Kidney (tissue), 14 donors: ENCODE measurements around the gene RIMS1. TPM values are rescaled to one million over a fixed set of nuclear protein-coding genes. Genes with fewer than 3 reads are reported as not detected.

Experiments used
- DNase-seq, 5 donors: peaks; one replicate each; pipeline ENCODE4 v3.0.0-alpha.2; 2013 to 2020
- FAIRE-seq: peaks from 2 replicates; lab custom pipeline; 2012; peaks lifted over from hg19 to GRCh38; lab: Jason Lieb, UNC
- H3K27ac ChIP-seq, 2 donors: one replicate each; pipeline ENCODE4 v1.7.0; 2013; ENCODE audit warnings: low read depth in 2 of 2, low read length in 2 of 2, inconsistent platforms in 1 of 2
- H3K27me3 ChIP-seq: one replicate; pipeline ENCODE4 v1.7.1; 2013; ENCODE audit warnings: low read length, inconsistent platforms; ENCODE audit not compliant: control insufficient read depth, insufficient read depth
- H3K36me3 ChIP-seq, 3 donors: one replicate each; pipeline versions ENCODE4 v1.7.0 to v1.7.1; 2013; ENCODE audit warnings: low read length in 3 of 3, control low read depth in 1 of 3, inconsistent platforms in 1 of 3; ENCODE audit not compliant: insufficient read depth in 3 of 3, control insufficient read depth in 2 of 3
- H3K4me1 ChIP-seq, 3 donors: one replicate each; pipeline versions ENCODE4 v1.7.0 to v1.7.1; 2013; ENCODE audit warnings: low read length in 3 of 3, inconsistent platforms in 1 of 3, low read depth in 1 of 3; ENCODE audit not compliant: control insufficient read depth in 2 of 3, insufficient read depth in 2 of 3
- H3K4me3 ChIP-seq, 3 donors: one replicate each; pipeline versions ENCODE4 v1.7.0 to v1.8.1; 2013; ENCODE audit warnings: low read length in 3 of 3, control low read depth in 1 of 3, inconsistent platforms in 1 of 3
- H3K9ac ChIP-seq, 3 donors: one replicate each; pipeline versions ENCODE4 v1.7.0 to v1.7.1; 2013; ENCODE audit warnings: low read length in 3 of 3, control low read depth in 1 of 3, inconsistent platforms in 1 of 3
- H3K9me3 ChIP-seq, 3 donors: one replicate each; pipeline versions ENCODE4 v1.7.0 to v1.7.1; 2013; ENCODE audit warnings: low read length in 3 of 3, control low read depth in 1 of 3, inconsistent platforms in 1 of 3; ENCODE audit not compliant: control insufficient read depth in 2 of 3, insufficient read depth in 1 of 3
- intact Hi-C: fragments of 100-400 bp; cut with DNase I; formaldehyde crosslinking; loops from one replicate; pipeline ENCODE4 v1.11.1; 2022
- polyA plus RNA-seq: library from polyadenylated mRNA; stranded (reverse); fragments of 350-450 nt; fragmentation: Illumina TruSeq; extraction: RNeasy Lipid Tissue Mini Kit (QIAGEN cat#74804); gene quantifications from one replicate; pipeline ENCODE4 v1.2.3, GENCODE V29; 2014; ENCODE audit warnings: low read depth, low replicate concordance; ENCODE audit not compliant: insufficient read depth
- total RNA-seq: library from RNA; stranded (reverse); fragmentation: NEBNext Ultra II Directional; extraction: Animal tissue kit (Norgen Biotek cat#: 25700); gene quantifications from one replicate; pipeline ENCODE4 v1.2.1, GENCODE V29; 2021
- TF ChIP-seq, protein P1 (sequence below): IDR thresholded peaks from 3 replicates; pipeline ENCODE4 v1.5.1; 2012; ENCODE audit warnings: mild to moderate bottlenecking, moderate library complexity, borderline replicate concordance; ENCODE audit not compliant: insufficient read depth; ENCODE audit errors: extremely low read depth
- donor health status: control.
- donor health status: control.
- donor health status: control.
- donor health status: control.
- donor health status: control.
- donor health status: DM: yes; HTN: yes; CAD: no.
- donor health status: Normal renal cell carcinoma (clear cell type).

RIMS1 gene
- total and polyA plus RNA-seq, 2 donors from 2014 or later: 4.5 TPM; not detected in 1

- Histone ChIP-seq H3K4me1 (no peaks in the 10 kb centered on the region), H3K9me3 (no peaks in the 10 kb centered on the region), H3K9ac (no peak overlapping the region), H3K36me3 (no peaks in the 10 kb centered on the region), H3K27ac (no peak overlapping the region), H3K27me3 (no peaks in the 10 kb centered on the region), H3K4me3 (no peak overlapping the region)
- TF ChIP-seq, protein P1, sequence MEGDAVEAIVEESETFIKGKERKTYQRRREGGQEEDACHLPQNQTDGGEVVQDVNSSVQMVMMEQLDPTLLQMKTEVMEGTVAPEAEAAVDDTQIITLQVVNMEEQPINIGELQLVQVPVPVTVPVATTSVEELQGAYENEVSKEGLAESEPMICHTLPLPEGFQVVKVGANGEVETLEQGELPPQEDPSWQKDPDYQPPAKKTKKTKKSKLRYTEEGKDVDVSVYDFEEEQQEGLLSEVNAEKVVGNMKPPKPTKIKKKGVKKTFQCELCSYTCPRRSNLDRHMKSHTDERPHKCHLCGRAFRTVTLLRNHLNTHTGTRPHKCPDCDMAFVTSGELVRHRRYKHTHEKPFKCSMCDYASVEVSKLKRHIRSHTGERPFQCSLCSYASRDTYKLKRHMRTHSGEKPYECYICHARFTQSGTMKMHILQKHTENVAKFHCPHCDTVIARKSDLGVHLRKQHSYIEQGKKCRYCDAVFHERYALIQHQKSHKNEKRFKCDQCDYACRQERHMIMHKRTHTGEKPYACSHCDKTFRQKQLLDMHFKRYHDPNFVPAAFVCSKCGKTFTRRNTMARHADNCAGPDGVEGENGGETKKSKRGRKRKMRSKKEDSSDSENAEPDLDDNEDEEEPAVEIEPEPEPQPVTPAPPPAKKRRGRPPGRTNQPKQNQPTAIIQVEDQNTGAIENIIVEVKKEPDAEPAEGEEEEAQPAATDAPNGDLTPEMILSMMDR: no peak
- FAIRE-seq: no peak
- intact Hi-C loops: no loop called here
- DNase-seq: peak in 2 of 5 donors; percentile 13 to 19
These were observed 560.1 kb downstream of the RIMS1 start for GRCh38 chr6:72446430-72446829.
